A673 (cell line): ENCODE data around the gene PRKCA. TPM values are rescaled to one million over a fixed set of nuclear protein-coding genes. Genes with fewer than 3 reads are reported as not detected.

Experiments used
- BruUV-seq: library from RNA; stranded (reverse); fragments of 400-500 nt; replicated peaks from 2 replicates; lab custom pipeline; 2021; lab: Mats Ljungman, UMichigan
- CTCF ChIA-PET: fragments of 300-600 bp; sonication (Branson Sonifier 250); formaldehyde crosslinking; loops from one replicate; lab custom pipeline; 2022; ENCODE audit warnings: antibody characterized with exemption; lab: Charles Lee
- POLR2A ChIA-PET: fragments of 300-600 bp; sonication (Branson Sonifier 250); formaldehyde crosslinking; loops from one replicate; lab custom pipeline; 2022; ENCODE audit warnings: antibody characterized with exemption; ENCODE audit not compliant: low non-redundant PET; lab: Charles Lee
- DNase-seq: peaks from one replicate; pipeline ENCODE4 v3.0.0-alpha.2; 2015; ENCODE audit warnings: low spot score
- H3K27ac ChIP-seq: fragments of 200-600 bp; sonication (generic); 2 replicates; pipeline ENCODE4 v1.5.1; 2016; ENCODE audit warnings: mixed run types, low read depth, mild to moderate bottlenecking, mixed read lengths, antibody characterized with exemption, low read length; ENCODE audit not compliant: poor library complexity, severe bottlenecking
- H3K27me3 ChIP-seq: fragments of 200-600 bp; sonication (generic); replicated peaks from 2 replicates; pipeline ENCODE4 v1.6.1; 2017; ENCODE audit warnings: mixed run types, low read depth, mild to moderate bottlenecking, mixed read lengths, antibody characterized with exemption, low read length; ENCODE audit not compliant: insufficient read depth, poor library complexity
- H3K36me3 ChIP-seq: fragments of 200-600 bp; sonication (generic); 2 replicates; pipeline ENCODE4 v1.6.1; 2016; ENCODE audit warnings: mixed run types, mild to moderate bottlenecking, mixed read lengths, antibody characterized with exemption, low read length; ENCODE audit not compliant: insufficient read depth, poor library complexity, severe bottlenecking
- H3K4me1 ChIP-seq: fragments of 200-600 bp; sonication (generic); 2 replicates; pipeline ENCODE4 v1.6.1; 2017; ENCODE audit warnings: mixed run types, mild to moderate bottlenecking, mixed read lengths, antibody characterized with exemption, low read length; ENCODE audit not compliant: insufficient read depth, poor library complexity, severe bottlenecking
- H3K4me3 ChIP-seq: fragments of 200-600 bp; sonication (generic); 2 replicates; pipeline ENCODE4 v1.5.1; 2016; ENCODE audit warnings: low read depth, mixed run types, mild to moderate bottlenecking, mixed read lengths, low read length; ENCODE audit not compliant: poor library complexity, severe bottlenecking
- H3K9me3 ChIP-seq: fragments of 200-600 bp; sonication (generic); 2 replicates; pipeline ENCODE4 v1.6.1; 2016; ENCODE audit warnings: mixed run types, low read depth, mild to moderate bottlenecking, mixed read lengths, antibody characterized with exemption, low read length; ENCODE audit not compliant: poor library complexity, severe bottlenecking
- CTCF ChIP-seq: fragments of 300-800, 200-600 bp; sonication (generic); conservative IDR thresholded peaks from 2 replicates; pipeline ENCODE4 v1.5.1; 2017; ENCODE audit warnings: low read depth, mild to moderate bottlenecking, antibody characterized with exemption, low read length, moderate library complexity, mixed read lengths
- EZH2 ChIP-seq: fragments of 200-600 bp; sonication (generic); IDR thresholded peaks from 2 replicates; pipeline ENCODE4 v1.6.1; 2017; ENCODE audit warnings: borderline replicate concordance, low read depth, mild to moderate bottlenecking, mixed read lengths, antibody characterized with exemption, low read length; ENCODE audit not compliant: poor library complexity, severe bottlenecking
- intact Hi-C: fragments of 100-400 bp; cut with micrococcal nuclease; formaldehyde crosslinking; loops from one replicate; pipeline ENCODE4 v1.10.0; 2022; ENCODE audit not compliant: unreplicated experiment
- total RNA-seq: library from RNA; stranded (reverse); gene quantifications from 2 replicates; pipeline ENCODE4 v1.2.3, GENCODE V29; 2021

Gene PRKCA
- total RNA-seq, 1 experiment from 2014 or later: 16.3 TPM

- H3K27ac ChIP-seq: no peak overlapping the region
- no peak overlapping the region for H3K4me3 ChIP-seq
- H3K36me3 ChIP-seq: no peaks in the 10 kb centered on the region
- CTCF ChIA-PET: no interaction called here
- no TSS peak for BruUV-seq
- H3K4me1 ChIP-seq: peaks cover 9% of the 10 kb centered on the region
- intact Hi-C loops: no loop called here
- TF ChIP-seq CTCF (no peak), EZH2 (no peak)
- no peak for DNase-seq
- POLR2A ChIA-PET: no interaction called here
- no peaks in the 10 kb centered on the region for H3K27me3 ChIP-seq
- no peaks in the 10 kb centered on the region for H3K9me3 ChIP-seq
Observed at GRCh38 chr17:66373079-66373478, 70.7 kb downstream of the PRKCA start.

- Histone ChIP-seq H3K4me3 (no peak overlapping the region), H3K4me1 (peaks cover 9% of the 10 kb centered on the region), H3K27ac (no peak overlapping the region), H3K9me3 (no peaks in the 10 kb centered on the region), H3K36me3 (no peaks in the 10 kb centered on the region), H3K27me3 (no peaks in the 10 kb centered on the region)
- BruUV-seq: no TSS peak
- TF ChIP-seq EZH2 (no peak), CTCF (no peak)
- POLR2A ChIA-PET: interaction anchor here (0.5 kb wide), 1 partner anchor 160 kb away, joined by 10 read pairs; no protein-coding TSS in a partner anchor
- CTCF ChIA-PET: no interaction called here
- peak; percentile 61 for DNase-seq
- intact Hi-C loops: no loop called here
Observed at GRCh38 chr17:66373944-66374817, 71.8 kb downstream of the PRKCA start.

DNA sequence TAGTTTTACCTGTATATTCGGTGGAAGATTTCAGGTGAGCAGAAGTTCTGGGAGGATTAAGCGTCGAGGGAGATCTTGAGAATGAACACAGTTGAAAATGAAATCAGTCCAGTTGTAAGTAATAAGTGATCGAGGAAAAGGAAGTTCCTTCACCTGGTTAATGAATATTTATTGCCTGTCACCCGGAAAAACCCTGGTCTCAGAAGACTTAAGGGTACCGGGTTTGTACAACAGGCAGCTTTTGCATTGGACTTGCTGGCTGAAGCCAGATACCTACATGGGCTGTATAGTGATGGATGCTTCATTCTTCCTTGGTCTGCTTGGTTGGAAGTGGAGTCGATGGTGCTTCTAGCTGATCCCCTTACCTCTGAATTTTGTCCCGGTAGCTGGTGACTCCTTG lies 72.7 kb downstream of the PRKCA start:
- Histone ChIP-seq H3K36me3 (no peaks in the 10 kb centered on the region), H3K4me3 (no peak overlapping the region), H3K4me1 (peaks cover 9% of the 10 kb centered on the region), H3K27me3 (no peaks in the 10 kb centered on the region), H3K27ac (no peak overlapping the region), H3K9me3 (no peaks in the 10 kb centered on the region)
- no TSS peak for BruUV-seq
- CTCF ChIA-PET: no interaction called here
- DNase-seq: no peak
- intact Hi-C loops: no loop called here
- TF ChIP-seq CTCF (no peak), EZH2 (no peak)
- POLR2A ChIA-PET: interaction anchor here (0.5 kb wide), 1 partner anchor 159 kb away, joined by 10 read pairs; no protein-coding TSS in a partner anchor
